GM19372 (cell line): ENCODE measurements around the gene METTL26.
A peak's percentile ranks its signal among the peaks of the same experiment; 100 is the strongest.

Source experiments
- ATAC-seq: cut with Tn5 transposase; IDR thresholded peaks from one replicate; pipeline ENCODE4 v1.9.1; 2021; ENCODE audit warnings: mild to moderate bottlenecking, low read depth, moderate library complexity; ENCODE audit not compliant: unreplicated experiment

The METTL26 gene

DNA sequence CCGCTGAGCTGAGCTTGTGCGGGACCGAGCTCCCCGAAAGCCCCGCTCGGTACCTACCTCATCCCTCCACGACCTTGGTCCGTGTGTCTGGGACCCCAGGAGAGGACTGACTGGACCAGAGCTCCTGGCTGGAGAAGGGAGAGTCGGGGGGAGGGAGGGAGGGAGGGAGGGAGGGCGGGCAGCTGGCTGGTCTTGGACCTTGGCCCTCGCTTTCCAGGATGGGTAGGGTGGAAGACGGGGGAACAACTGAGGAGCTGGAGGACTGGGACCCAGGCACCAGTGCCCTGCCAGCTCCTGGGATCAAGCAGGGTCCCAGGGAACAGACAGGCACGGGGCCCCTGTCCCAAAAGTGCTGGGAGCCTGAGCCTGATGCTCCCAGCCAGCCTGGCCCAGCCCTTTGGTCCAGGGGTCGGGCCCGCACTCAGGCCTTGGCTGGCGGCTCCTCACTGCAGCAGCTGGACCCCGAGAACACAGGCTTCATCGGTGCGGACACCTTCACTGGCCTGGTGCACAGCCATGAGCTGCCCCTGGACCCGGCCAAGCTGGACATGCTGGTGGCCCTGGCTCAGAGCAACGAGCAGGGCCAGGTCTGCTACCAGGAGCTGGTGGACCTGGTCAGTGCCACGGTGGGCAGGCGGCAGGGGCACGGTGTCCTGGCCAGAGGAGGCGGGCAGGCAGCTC lies 39.9 kb upstream of the METTL26 start:
- no peak for ATAC-seq

GRCh38 chr16:674968-675883 lies 39.1 kb upstream of the METTL26 start, which contains the start of gene RHBDL1:
TSS of gene RHBDL1 (plus strand) at chr16:675671. CDS start at chr16:675791, 120 bp downstream.
- ATAC-seq: no peak

- ATAC-seq: no peak
Observed at GRCh38 chr16:674214-674881, 38.2 kb upstream of the METTL26 start.

DNA sequence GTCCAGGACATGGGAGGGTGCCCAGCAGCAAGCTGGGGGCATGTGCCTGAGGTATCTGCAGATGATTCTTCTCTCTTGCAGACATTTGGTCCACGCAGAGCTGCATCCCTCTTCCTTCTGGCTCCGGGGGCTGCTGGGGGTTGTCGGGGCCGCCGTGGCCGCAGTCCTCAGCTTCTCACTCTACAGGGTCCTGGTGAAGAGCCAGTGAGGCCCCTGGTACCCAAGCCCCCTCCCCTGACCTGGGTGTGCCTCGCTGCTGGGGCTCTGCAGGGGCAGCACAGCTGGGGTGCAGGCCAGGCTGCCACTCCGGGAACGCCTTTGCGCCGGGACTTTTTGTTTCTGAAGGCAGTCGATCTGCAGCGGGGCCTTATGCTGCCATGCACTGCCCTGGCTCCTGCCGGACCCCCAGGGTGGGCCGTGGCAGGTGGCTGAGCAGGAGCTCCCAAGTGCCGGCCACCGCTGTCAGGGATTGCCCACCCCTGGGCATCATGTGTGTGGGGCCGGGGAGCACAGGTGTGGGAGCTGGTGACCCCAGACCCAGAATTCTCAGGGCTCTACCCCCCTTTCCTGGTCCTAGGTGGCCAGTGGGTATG lies 37.4 kb upstream of the METTL26 start:
- no peak for ATAC-seq

- ATAC-seq: no peak
Observed at GRCh38 chr16:672851-673250, 36.7 kb upstream of the METTL26 start.

DNA sequence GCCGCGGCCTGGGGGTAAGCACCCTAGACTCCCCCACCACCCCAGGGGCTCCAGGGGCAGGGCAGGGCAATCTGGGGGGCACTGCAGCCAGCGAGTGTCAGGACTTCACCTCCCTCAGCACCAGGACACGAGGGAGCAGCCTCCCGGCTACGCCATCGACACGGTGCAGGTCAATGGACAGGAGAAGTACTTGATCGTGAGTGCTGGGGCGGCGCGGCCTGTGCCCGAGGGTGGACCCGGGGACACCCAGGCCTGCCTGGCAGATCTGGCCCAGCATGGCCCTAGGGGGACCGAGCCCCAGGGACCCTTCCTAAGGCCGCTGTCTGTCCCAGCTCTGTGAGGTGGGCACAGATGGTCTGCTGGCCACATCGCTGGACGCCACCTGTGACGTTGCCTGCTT lies 36.3 kb upstream of the METTL26 start:
- no peak for ATAC-seq

DNA sequence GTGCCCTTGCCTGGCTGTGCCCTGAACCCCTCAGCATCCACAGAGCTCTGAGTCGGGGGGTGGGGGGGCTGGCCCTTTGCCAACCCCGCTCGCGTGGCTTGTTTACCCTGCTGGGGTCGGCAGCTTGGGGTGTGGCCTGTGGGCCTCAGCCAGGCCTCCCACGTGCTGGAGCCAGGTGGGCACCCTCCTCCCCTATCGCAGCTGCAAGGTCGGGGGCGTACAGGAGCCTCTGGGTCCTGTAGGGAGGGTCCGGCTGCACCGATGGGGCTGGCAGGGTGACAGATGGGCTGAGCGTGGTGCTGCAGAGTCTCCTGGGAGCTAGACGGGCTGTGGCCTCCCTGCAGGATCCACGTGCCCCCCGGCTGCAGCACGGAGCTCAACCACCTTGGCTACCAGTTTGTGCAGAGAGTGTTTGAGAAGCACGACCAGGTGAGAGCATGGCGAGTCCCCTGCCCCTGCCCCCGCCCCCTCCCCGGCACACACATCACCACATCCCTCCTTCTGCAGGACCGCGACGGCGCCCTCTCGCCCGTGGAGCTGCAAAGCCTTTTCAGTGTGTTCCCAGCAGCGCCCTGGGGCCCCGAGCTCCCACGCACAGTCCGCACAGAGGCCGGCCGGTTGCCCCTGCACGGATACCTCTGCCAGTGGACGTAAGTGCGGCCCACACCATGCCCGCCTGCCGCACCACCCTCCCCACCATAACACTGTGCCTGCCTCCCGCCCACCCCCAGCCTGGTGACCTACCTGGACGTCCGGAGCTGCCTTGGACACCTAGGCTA lies 35.4 kb upstream of the METTL26 start:
- ATAC-seq: no peak

- no peak for ATAC-seq
Observed at GRCh38 chr16:670485-671352, 34.6 kb upstream of the METTL26 start.

GRCh38 chr16:669666-670065 lies 33.6 kb upstream of the METTL26 start:
- no peak for ATAC-seq

DNA sequence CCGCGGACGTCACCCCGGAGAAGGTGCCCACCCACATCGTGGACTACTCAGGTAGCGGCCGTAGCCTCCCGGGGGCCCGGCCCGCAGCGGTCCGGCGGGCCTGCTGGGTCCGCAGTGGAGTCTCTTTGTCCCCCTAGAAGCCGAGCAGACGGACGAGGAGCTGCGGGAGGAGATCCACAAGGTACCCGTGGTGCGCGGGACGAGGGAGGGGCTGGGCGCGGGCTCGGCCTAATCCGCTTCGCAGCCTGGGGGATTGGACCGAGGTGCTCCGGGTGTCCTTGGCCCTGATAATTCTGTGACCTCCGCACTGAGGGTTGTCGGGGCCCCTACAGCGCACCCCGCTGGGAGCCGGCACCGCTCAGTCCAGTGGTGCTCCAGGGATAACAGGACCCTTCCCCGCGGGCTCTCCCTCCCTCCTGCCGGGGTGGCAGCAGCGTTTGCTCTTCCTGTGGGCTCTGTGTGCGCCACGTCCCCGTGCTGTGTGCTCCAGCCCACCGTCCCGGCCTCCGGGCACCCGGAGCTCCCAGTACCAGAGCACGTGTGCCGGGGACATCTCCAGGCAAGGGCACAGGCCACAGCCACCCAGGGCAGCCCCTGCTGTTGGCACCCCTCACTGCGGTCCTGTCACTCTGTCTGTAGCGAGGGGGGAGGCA lies 32.5 kb upstream of the METTL26 start:
- peak; percentile 8 for ATAC-seq

GRCh38 chr16:667780-668518 lies 31.8 kb upstream of the METTL26 start, which contains the start of gene RHOT2:
TSS of gene RHOT2 (plus strand) at chr16:668132. CDS start at chr16:668200, 68 bp downstream.
- peak; percentile 93 for ATAC-seq

DNA sequence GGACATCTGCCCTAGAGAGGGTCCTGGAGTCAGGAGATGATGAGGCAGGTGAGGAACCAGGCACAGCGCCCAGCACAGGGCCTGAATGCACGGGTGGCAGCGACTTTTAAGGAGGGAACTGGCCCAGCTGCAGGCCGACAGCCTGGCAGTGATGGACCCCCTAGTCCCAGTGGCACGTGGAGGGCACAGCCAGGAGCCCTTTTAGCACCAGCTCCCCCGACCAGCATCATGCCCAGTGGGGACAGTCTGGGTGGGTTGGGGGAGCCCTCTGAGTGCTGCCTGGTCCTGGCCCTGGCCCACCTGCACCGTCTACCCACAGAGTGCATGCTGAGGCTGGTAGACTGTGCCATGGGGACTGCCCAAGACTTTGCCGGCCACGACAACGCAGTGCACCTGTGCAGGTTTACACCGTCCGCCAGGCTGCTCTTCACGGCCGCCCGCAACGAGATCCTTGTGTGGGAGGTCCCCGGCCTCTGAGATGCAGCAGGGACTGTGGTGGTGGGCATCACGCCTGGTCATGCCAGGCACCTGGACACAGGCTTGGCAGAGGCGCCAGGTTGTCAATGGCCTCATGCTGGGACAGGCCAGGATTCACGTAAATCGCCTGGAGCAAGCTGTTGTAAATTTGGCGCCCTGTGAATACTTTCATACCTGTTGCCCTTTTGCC lies 31.1 kb upstream of the METTL26 start:
- no peak for ATAC-seq

- ATAC-seq: no peak
Observed at GRCh38 chr16:666572-666971, 30.5 kb upstream of the METTL26 start.

DNA sequence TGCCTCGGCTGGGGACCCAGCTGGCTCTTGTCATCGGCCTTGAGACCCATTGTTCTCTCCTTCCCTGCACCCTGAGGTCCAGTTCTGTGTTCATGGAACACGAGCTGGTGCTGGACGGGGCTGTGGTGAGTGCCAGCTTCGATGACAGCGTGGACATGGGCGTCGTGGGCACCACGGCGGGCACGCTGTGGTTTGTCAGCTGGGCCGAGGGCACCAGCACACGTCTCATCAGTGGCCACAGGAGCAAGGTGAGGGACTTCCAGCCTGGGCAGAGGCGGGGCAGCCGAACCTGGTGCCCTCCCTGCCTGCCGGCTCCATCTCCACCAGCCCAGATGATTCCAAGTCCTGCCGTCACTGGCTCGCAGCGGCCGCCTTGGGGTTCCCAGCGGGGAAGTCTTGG lies 26.5 kb upstream of the METTL26 start:
- no peak for ATAC-seq

DNA sequence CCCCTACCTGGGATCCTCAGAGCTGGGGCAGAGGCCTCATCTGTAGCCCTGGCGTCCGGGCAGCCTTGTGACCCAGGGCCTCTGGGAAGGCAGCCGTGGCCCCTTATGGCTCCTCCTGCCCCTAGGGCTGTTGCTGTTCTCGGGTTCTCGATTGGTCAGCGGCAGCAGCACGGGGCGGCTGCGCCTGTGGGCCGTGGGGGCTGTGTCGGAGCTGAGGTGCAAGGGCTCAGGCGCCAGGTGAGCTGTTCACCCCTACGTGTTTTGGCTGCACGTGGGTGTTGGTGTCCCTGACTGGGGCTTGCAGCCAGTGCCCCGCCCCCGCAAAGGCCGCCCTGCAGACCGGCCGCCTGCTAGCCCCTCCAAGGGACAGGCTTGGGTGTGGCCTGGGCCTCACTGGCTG lies 26.0 kb upstream of the METTL26 start:
- no peak for ATAC-seq

- ATAC-seq: no peak
Observed at GRCh38 chr16:661184-661821, 25.2 kb upstream of the METTL26 start.
